Uterus (tissue), 2 donors: Measurements from ENCODE around the gene STAC3.

Experiments used
- POLR2A ChIP-seq, 2 donors: fragments of 450-650 bp; IDR thresholded peaks; one replicate each; pipeline ENCODE4 v1.6.1; 2016; ENCODE audit warnings: antibody characterized with exemption in 2 of 2, mild to moderate bottlenecking in 1 of 2, moderate library complexity in 1 of 2
- TF ChIP-seq, protein P1 (sequence below), 4 experiments: fragments of 200-600 bp in 2 of 4; fragments of 450-650 bp in 2 of 4; sonication (generic) in 2 of 4; IDR thresholded peaks; one replicate each; pipeline ENCODE4 v1.5.1; 2016 to 2019; ENCODE audit warnings: antibody characterized with exemption in 4 of 4, mild to moderate bottlenecking in 2 of 4, moderate library complexity in 1 of 4

DNA sequence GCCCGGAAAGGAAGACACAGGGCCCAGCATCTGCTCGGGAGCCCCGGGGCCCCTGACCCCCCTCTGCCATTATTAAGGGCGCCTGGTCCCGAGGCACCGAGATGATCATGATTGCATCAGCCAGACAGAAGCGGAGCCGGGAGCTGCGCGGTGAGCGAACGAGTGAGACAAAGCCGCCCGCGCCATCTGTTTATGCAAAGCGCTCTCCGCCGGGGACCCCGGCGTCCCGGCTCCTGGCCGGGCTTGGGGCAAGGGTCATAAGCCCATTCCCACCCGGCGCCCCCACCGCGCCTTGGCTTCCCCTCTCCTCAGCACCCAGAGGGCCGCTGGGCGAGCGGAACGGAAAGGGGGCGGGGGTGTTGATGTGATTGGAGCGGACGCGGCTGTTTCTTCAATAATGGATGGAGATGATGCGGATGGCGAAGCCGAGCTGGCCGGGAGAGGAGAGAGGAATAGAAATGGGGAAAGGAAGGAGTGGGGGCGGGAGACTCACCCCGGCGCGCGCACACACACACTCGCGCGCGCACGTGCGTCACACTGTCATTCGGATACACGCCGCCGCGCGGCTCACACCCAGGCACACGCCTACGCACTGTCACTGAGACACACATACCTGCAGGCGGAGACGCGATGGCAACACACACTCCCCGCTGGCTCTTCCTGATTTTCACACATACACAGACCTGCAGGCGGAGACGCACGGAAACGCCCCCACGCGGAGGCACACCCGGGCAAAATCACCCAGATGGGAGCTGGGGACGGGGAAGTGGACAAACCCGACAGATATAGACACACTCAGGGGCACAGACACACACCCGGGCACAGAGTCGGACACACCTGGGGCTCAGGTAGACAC lies 10.7 kb downstream of the STAC3 start:
- TF ChIP-seq, protein P1, sequence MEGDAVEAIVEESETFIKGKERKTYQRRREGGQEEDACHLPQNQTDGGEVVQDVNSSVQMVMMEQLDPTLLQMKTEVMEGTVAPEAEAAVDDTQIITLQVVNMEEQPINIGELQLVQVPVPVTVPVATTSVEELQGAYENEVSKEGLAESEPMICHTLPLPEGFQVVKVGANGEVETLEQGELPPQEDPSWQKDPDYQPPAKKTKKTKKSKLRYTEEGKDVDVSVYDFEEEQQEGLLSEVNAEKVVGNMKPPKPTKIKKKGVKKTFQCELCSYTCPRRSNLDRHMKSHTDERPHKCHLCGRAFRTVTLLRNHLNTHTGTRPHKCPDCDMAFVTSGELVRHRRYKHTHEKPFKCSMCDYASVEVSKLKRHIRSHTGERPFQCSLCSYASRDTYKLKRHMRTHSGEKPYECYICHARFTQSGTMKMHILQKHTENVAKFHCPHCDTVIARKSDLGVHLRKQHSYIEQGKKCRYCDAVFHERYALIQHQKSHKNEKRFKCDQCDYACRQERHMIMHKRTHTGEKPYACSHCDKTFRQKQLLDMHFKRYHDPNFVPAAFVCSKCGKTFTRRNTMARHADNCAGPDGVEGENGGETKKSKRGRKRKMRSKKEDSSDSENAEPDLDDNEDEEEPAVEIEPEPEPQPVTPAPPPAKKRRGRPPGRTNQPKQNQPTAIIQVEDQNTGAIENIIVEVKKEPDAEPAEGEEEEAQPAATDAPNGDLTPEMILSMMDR (IDR thresholded peaks at IDR 0.05): peak in 1 of 4 experiments; percentile 12
- TF ChIP-seq POLR2A (IDR thresholded peaks at IDR 0.05): no peak
